IPS-18c (cell line): ENCODE data around the gene ZNF426.
"Not testable (repeated sequence)": the region's sequence is repeated elsewhere in the genome, so short reads cannot be mapped to it uniquely, and the experiment has no call there.

ENCODE experiments used
- H3K4me3 ChIP-seq: 2 replicates; pipeline ENCODE4 v1.7.0; 2013; ENCODE audit warnings: low read depth, mild to moderate bottlenecking, low read length, moderate library complexity; ENCODE audit not compliant: insufficient read depth
- H3K9me3 ChIP-seq: one replicate; pipeline ENCODE4 v1.6.1; 2013; ENCODE audit warnings: mild to moderate bottlenecking, low read length, moderate library complexity; ENCODE audit not compliant: control insufficient read depth, insufficient read depth

The ZNF426 gene

DNA sequence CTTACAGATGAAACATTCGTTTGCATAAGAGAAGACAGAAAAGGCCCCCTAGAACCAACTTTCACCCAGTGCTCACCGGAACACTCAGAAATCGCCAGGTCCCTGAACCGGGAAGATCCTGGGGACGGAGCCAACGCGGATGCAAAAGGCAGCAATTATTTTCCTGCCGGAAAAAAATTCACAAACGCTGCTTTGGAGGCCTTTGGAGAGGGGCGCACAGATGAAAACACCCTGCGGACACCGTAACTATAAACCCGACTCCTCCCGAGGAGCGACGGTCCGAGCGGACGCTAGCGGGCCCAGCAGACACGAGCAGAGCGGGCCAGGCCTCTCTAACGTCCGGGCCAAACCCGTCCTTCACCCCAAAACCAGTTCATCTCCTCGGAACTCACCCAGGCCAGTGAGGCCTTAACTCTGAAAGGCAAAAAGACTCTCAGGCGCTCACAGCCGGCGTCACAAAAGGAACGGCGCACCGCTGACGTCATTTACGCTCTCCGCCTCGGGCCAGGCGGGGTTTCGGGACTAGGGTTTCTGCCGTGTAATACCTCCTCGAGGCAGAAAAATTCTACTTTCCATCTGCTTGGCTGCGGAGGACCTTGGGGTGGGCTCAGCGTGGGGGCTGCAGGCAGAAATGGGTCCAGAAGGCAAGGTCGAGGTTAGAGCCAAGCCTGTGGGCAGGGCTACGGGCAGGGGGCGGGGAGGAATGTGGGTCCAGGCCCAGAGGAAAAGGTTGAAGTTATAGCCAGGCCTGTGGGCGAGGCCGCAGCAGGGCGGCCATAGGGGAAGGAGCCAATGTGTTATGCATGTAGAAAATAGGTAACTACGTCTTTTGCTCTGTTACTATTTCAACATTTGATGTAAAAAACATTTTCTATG lies at the start of gene ZNF426:
ZNF426 (minus strand) TSS at position 463 of the 876 bp plus-strand sequence. CDS start 2,413 bp downstream, outside the sequence.
- Histone ChIP-seq H3K4me3 (peak within 1 kb of the TSS; percentile 96), H3K9me3 (peaks cover 11% of the 10 kb centered on the region)

DNA sequence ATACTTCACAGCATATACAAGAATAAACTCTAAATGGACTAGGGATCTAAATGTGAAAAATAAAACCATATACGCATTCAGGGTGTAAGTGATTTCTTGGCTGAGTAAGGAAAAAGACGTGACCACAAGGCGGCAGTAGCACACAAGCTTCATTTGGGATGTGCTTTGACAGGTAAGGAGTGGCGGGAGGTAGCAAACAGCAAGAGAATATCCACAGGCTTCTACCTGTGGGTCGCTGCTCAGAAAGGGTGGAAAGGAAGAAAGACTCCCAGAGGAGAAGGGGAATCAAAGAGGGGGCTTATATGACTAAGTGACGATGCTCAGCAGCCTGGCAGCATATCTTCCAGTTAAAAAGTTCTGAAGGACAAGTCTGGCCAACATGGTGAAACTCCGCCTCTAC lies 48.3 kb upstream of the ZNF426 start:
- no peak overlapping the region for H3K4me3 ChIP-seq
- no peaks in the 10 kb centered on the region for H3K9me3 ChIP-seq

DNA sequence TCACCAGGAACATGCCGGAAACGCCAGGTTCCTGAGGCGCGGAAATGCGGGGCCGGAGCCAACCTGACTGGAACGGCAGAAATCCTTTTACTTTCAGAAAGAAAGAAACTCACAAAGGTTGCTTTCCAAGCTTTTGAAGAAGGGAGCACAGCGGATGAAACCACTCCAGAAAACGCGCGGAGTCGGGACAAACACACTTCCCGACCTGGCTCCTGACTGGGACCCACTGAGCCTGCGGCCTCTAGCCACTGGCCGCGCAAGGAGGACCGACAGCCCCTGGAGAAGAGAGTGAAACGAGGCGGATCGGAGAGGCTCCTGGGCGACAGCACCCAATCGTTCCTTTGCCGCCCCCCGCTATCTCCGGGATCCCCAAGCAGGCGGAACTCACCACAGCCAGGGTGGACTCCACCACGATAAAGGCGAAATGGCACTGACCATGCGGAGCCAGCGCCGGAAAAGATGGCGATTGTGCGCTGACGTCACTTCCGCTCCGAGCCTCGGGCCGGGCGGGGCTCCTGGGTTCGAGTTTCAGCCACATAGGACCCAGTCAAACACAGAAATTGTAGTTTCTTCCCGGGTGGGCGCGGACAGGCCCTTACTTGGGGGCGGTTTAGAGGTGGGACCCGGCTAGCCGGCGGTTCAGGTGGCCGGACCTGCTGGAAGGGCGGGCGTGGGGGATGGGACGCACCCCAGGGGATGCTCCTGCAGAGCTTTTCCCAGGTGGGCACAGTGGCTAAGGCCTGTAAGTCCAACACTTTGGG lies 45.8 kb upstream of the ZNF426 start, which contains the start of gene ZNF121:
ZNF121 (minus strand) TSS at position 432 of the 761 bp plus-strand sequence. CDS start 16,407 bp downstream, outside the sequence.
- Histone ChIP-seq H3K9me3 (peaks cover 4% of the 10 kb centered on the region), H3K4me3 (peak within 1 kb of the TSS; percentile 96)

DNA sequence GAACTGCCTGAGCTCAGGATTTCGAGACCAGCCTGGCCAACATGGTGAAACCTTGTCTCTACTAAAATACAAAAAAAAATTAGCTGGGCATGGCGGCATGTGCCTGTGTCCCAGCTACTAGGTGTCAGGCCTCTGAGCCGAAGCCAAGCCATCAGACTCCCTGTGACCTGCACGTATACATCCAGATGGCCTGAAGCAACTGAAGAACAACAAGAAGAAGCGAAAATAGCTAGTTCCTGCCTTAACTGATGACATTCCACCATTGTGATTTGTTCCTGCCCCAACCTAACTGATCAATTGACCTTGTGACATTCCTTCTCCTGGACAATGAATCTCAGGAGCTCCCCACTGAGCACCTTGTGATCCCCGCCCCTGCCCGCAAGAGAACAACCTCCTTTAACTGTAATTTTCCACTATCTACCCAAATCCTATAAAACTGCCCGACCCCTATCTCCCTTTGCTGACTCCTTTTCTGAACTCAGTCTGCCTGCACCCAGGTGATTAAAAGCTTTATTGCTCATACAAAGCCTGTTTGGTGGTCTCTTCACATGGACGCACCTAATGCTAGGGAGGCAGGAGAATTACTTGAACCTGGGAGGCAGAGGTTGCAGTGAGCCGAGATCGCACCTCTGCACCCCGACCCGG lies 43.8 kb upstream of the ZNF426 start:
- peak overlapping the region; percentile 96 for H3K4me3 ChIP-seq
- not testable (repeated sequence) for H3K9me3 ChIP-seq

DNA sequence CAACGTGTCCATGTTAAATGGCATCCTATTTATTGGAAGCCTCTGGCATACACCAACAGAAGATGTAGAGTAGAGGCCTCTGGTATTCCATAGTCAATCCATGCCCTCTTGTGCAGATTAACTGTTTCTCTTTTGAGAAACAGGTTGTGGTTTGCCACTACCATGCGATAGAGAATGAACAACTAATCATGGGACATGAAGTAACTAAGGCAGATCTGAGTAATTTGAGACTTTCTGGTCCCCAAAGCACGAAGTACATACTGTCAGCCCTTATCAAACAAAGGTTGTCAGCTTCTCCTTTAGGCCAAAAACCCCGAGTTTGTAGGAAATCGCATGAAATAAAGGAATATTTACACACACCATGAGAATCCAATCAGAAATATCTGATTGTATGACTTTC lies 42.3 kb upstream of the ZNF426 start:
- peak overlapping the region; percentile 12; the same call in 1 of the 2 replicates for H3K4me3 ChIP-seq
- H3K9me3 ChIP-seq = peaks cover 4% of the 10 kb centered on the region

DNA sequence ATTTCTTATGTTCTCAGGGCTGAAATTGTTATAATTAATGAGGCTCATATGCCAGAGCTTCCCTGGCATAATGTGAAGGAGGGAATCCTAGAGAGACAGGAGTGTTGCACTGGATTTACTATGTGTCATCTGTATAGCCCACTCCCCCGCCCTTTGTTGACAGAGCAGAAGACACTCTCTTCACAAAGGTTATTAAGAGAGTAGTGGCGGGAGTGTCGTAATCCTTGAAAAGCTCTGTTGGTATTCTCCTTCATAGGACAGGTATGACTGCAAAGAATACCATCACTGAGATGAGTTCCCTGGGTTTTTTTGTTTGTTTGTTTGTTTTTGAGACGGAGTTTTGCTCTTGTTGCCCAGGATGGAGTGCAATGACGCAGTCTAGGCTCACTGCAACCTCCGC lies 31.8 kb upstream of the ZNF426 start:
- Histone ChIP-seq H3K9me3 (peaks cover 46% of the 10 kb centered on the region), H3K4me3 (no peak overlapping the region)

DNA sequence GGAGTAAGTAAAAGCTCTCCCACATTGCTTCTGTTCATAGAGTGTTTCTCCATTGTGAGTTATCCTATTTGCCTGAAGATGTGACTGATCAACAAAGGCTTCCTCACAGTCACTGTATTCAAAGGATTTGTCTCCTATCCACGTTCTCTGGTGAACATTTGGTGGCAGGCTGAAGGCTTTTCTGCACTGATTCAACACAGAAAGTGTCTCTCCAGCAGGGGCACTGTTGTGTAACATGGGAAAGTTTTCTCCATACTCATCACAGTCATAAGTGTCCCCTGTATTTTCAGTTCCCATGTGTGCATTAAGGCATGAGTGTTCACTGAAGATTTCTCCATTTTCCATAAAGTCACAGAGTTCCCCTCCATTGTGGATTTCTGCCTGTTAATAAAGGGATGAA lies 28.3 kb upstream of the ZNF426 start:
- peaks cover 38% of the 10 kb centered on the region for H3K9me3 ChIP-seq
- H3K4me3 ChIP-seq = no peak overlapping the region

DNA sequence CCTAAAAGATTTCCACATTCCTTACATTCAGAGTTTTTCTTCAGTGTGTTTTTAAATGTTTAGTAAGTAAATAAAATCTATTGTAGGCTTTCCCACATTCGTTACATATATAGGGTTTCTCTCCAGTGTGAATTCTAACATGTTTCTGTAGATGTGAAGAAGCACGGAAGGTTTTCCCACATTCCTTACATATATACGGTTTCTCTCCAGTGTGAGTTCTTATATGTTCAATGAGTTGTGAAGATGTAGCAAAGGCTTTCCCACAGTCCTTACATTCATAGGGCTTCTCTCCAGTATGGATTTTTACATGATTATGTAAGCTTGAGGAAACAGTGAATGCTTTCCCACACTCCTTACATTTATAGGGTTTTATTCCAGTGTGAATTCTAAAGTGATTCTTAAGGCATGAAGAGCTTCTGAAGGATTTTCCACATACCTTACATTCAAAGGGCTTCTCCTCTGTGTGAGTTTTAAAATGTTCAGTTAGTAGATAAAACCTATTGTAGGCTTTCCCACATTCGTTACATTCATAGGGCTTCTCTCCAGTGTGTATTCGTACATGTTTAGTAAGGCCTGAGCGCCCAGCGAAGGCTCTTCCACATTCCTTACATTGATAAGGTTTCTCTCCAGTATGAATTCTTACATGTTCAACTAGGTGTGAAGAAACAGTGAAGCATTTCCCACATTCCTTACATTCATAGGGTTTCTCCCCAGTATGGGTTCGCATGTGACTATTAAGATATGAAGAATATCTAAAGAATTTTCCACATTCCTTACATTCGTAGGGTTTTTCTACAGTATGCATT lies 27.7 kb upstream of the ZNF426 start:
- no peak overlapping the region for H3K4me3 ChIP-seq
- peaks cover 38% of the 10 kb centered on the region for H3K9me3 ChIP-seq

DNA sequence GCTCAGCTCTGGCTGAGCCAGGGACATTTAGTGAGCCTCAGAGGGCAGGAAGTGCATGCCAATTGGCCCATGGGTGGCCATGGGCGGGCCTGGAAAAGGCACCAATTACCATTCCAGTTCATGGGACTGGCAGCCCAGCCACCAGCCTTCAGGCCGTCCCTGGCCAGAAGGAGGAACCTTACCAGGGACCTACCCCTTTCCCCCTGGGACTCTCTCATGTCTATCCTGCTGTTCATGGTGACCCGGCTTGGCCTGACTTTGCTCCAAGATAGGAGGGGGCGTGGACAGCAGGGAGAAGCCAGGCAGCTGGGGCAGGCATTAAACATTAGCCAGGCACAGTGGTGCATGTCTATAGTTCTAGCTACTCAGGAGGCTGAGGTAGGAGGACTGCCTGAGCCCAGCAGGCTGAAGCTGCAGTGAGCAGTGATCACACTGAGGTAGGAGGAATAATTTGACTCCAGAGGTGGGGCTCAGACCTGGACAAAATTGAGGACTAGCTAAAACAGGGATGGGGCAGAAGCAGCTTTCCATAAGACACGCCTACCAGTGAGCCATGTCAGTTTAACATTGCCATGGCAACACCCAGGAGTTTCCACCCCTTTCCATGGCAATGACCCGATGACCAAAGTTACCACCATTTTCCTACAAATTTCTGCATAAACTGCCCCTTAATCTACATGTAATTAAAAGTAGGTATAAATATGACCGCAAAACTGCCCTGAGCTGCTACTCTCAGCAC lies 14.3 kb upstream of the ZNF426 start:
- Histone ChIP-seq H3K9me3 (peaks cover 13% of the 10 kb centered on the region), H3K4me3 (no peak overlapping the region; the same call in 1 of the 2 replicates)

DNA sequence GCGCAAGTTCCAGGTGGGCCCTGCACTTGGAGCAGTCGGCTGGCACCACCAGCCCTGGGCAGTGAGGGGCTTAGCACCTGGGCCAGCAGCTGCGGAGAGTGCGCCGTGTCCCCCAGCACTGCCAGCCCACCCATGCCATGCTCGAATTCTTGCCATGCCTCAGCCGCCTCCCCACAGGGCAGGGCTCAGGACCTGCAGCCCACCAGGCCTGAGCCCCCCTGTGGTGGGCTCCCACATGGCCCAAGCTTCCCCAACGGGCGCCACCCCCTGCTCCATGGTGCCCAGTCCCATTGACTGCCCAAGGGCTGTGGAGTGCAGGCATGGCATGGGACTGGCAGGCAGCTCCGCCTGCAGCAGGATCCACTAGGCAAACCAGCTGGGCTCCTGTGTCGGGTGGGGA lies 9.4 kb upstream of the ZNF426 start:
- Histone ChIP-seq H3K4me3 (no peak overlapping the region), H3K9me3 (peaks cover 16% of the 10 kb centered on the region)

DNA sequence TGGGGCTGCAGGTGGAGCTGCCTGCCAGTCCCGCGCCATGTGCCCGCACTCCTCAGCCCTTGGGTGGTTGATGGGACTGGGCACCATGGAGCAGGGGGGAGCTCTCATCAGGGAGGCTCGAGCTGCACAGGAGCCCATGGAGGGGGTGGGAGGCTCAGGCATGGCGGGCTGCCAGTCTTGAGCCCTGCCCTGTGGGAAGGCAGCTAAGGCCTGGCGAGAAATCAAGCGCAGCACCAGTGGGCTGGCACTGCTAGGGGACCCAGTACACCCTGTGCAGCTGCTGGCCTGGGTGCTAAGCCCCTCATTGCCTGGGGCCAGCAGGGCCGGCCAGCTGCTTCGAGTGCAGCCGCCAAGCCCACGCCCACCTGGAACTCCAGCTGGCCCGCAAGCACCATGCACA lies 2.8 kb upstream of the ZNF426 start:
- not testable (repeated sequence) for H3K9me3 ChIP-seq

DNA sequence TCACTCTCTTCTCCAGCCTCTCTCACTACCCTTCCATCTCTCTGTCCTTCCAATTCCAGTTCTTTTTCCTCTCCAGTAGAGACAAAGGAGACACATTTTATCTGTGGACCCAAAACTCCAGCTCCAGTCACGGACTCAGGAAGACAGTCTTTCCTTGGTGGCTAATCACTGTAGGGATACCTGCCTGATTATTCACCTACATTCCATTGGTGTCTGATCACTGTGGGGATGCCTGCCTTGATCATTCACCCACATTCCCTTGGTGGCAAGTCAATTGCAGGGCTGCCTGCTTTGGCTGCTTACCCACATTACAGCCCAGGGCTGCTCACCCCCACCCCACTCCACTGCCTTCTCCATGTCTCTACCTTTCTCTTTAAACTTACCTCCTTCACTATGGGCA lies 1.5 kb upstream of the ZNF426 start:
- not testable (repeated sequence) for H3K4me3 ChIP-seq, H3K9me3 ChIP-seq

More for the DNA sequence above, 2.8 kb upstream of the ZNF426 start:
- not testable (repeated sequence) for H3K4me3 ChIP-seq

DNA sequence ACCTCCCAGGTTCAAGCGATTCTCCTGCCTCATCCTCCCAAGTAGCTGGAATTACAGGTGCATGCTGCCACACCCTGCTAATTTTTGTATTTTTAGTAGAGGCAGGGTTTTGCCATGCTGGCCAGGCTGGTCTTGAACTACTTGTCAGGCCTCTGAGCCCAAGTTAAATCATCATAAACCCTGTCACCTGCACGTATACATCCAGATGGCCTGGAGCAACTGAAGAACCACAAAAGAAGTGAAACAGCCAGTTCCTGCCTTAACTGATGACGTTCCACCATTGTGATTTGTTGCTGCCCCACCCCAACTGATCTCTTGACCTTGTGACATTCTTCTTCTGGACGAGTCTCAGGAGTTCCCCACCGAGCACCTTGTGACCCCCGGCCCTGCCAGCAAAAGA lies 756 bp upstream of the ZNF426 start:
- not testable (repeated sequence) for H3K9me3 ChIP-seq
- peak overlapping the region; percentile 96; the same call in 1 of the 2 replicates for H3K4me3 ChIP-seq

DNA sequence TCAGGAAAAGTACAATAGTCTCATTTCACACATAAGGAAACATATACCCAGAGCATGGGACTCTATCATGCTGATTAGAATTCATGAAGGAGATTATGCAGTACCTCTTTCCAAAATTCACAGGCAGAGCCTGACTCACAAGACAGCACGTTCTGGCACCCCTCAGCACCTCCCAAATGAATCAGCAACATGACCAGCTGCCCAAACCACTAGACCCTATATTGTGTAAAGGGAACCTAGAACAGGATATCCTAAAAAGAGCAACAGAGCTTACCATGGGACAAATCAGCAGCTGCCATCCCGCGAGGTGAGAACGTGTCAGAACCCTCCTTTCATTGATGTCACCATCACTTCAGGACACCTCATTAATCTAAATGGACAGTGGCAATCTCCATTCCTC lies 2.5 kb downstream of the ZNF426 start:
- Histone ChIP-seq H3K4me3 (no peak overlapping the region), H3K9me3 (peaks cover 28% of the 10 kb centered on the region)

DNA sequence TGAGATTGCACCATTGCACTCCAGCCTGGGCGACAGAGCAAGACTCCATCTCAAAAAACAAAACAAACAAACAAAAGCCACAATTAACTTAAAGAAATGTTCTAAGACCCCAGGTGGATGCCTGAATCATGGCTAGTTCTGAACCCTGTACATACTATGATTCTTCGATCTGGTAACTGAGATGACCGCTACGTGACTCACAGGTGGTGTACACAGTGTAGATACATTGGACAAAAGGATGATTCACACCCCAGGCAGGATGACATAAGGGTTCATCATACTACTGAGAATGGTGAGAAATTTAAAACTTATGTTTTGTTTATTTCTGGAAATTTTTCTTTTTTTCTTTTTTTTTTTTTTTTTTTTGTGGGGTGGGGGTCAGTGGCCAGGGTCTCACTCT lies 6.5 kb downstream of the ZNF426 start:
- no peak overlapping the region for H3K4me3 ChIP-seq
- peaks cover 52% of the 10 kb centered on the region for H3K9me3 ChIP-seq

DNA sequence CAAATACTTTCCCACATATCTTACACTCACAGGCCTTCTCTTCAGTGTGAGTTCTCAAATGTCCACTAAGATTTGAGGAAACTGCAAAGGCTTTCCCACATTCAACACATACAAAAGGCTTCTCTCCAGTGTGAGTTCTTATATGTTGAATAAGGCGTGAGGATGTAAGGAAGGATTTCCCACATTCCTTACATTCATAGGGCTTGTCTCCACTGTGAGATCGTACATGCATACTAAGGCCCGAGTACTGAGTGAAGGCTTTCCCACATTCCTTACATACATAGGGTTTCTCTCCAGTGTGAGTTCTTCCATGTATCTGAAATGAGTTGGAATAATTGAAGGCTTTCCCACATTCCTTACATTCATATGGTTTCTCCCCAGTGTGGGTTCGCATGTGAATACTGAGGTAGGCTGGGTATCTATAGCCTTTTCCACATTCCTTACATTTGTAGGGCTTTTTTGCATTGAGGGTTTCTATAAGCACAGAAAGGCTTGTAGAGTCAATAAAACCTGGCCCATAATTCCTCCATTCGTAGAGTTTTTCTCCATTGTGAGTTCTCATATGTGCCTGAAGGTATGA lies 9.6 kb downstream of the ZNF426 start:
- H3K4me3 ChIP-seq = peak overlapping the region; percentile 17
- peaks cover 59% of the 10 kb centered on the region for H3K9me3 ChIP-seq
